MM.1S (cell line): ENCODE measurements around the gene CYP17A1.

ENCODE experiments used
- EZH2 ChIP-seq: fragments of 300-600 bp; sonication (generic); optimal IDR thresholded peaks from 2 replicates; pipeline ENCODE3; 2017; ENCODE audit warnings: low read depth, mild to moderate bottlenecking, antibody characterized with exemption, low read length, mixed read lengths
- EZH2phosphoT487 ChIP-seq: fragments of 300-600 bp; sonication (generic); IDR thresholded peaks from 2 replicates; pipeline ENCODE4 v1.6.1; 2018; ENCODE audit warnings: antibody characterized with exemption, low read length
- TF ChIP-seq, protein P1 (sequence below): fragments of 300-600 bp; sonication (generic); IDR thresholded peaks from 2 replicates; pipeline ENCODE4 v1.5.1; 2016; ENCODE audit warnings: antibody characterized with exemption, low read length, mixed read lengths

DNA sequence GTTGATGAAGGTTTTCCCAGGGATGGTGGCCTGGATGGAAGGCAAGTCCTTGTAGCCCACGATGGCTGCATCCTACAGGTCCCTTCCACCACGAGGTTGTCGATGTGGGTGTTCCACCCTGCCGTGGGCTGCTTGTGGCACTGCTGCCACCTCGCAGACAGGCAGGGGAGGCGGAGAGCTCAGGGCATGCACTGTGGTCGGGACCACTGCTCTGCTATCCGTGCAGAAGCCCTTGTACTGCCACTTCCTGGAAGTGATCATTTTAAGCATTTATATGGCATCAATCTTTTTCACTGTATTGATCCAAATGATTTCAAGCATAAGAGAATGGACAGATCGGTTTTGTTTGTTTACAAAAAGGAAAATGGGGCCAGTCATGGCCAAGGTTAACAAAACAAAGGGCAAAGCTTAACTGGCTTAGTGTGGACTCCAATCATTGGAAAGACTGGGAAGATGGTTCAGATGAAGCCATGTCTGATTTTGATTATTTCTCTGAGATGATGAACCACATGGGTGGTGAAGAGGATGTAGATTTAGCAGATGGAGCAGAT is 8.2 kb upstream of the CYP17A1 start:
- TF ChIP-seq, protein P1, sequence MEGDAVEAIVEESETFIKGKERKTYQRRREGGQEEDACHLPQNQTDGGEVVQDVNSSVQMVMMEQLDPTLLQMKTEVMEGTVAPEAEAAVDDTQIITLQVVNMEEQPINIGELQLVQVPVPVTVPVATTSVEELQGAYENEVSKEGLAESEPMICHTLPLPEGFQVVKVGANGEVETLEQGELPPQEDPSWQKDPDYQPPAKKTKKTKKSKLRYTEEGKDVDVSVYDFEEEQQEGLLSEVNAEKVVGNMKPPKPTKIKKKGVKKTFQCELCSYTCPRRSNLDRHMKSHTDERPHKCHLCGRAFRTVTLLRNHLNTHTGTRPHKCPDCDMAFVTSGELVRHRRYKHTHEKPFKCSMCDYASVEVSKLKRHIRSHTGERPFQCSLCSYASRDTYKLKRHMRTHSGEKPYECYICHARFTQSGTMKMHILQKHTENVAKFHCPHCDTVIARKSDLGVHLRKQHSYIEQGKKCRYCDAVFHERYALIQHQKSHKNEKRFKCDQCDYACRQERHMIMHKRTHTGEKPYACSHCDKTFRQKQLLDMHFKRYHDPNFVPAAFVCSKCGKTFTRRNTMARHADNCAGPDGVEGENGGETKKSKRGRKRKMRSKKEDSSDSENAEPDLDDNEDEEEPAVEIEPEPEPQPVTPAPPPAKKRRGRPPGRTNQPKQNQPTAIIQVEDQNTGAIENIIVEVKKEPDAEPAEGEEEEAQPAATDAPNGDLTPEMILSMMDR: no peak
- no peak for TF ChIP-seq EZH2
- TF ChIP-seq EZH2phosphoT487: no peak
